ENCODE results near the gene MVK. TPM values are rescaled to one million over a fixed set of nuclear protein-coding genes. Genes with fewer than 3 reads are reported as not detected.

The MVK gene
- polyA plus RNA-seq, 1 of the 3 experiments (the other 2 are of a cell fraction): 7.0 TPM

DNA sequence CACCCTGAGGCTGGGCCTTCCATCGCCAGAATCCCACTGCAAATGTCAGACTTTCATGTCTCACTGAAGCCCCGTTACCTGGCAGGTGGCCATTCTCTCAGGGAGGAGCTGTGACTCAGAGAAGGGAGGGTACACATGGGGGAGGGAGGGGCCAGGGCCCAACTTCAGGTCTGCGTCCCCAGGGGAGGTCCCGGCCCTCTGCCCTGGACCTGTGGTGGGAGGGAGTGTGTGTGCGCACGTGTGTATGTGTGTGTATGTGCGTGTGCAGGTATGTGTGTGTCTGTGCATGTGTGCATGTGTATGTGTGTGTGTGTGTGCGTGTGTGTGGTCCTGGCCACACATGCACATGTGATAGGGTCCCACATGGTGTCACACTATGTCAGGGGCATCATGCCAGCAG lies 50.9 kb downstream of the MVK start:
- Histone ChIP-seq H3K27ac (ENCODE audit: low read depth in 2 of 2, low read length in 1 of 2) (peak overlapping the region in 1 of 2 experiments; percentile 75; a peak in 2 of 4 replicates), H3K9me3 (no peaks in the 10 kb centered on the region), H3K27me3 (ENCODE audit: insufficient read depth) (peaks cover 15% of the 10 kb centered on the region; the same call in 1 of the 2 replicates), H3K4me1 (ENCODE audit: control insufficient read depth in 1 of 2, insufficient read depth in 2 of 2, low read depth in 1 of 2, low read length in 1 of 2) (peaks cover 0 to 61% of the 10 kb centered on the region in 2 experiments; a peak in 3 of 4 replicates), H2AFZ (ENCODE audit: low read depth) (no peak overlapping the region), H3K9me2 (no peaks in the 10 kb centered on the region), H3K9ac (no peak overlapping the region), H3K36me3 (replicated peaks in 1 of 2; ENCODE audit: control insufficient read depth in 1 of 2, insufficient read depth in 2 of 2, low read length in 1 of 2) (no peaks in the 10 kb centered on the region), H3F3A (replicated peaks; ENCODE audit: insufficient read depth) (no peaks in the 10 kb centered on the region), H4K20me1 (ENCODE audit: insufficient read depth) (no peaks in the 10 kb centered on the region), H3K4me2 (no peak overlapping the region), H3K79me2 (ENCODE audit: insufficient read depth) (no peaks in the 10 kb centered on the region), H3K4me3 (ENCODE audit: low read depth in 2 of 2, low read length in 1 of 2) (no peak overlapping the region)
- CTCF ChIA-PET: interaction anchor here (1.4 kb wide), 1 partner anchor 95 kb away, joined by 3 read pairs; no protein-coding TSS in a partner anchor
- no peak for DNase-seq
- WGBS (ENCODE audit: low lambda C conversion rate): 79% methylated on average over 7 of the region's 8 CpGs
- no peak for TF ChIP-seq FOXM1 (IDR thresholded peaks at IDR 0.05; ENCODE audit: low read depth)
- TF ChIP-seq RAD21 (IDR thresholded peaks at IDR 0.05; ENCODE audit: low read length): no peak
- no peak for TF ChIP-seq FOXJ3 (CRISPR knock-in tag; IDR thresholded peaks at IDR 0.05)
- TF ChIP-seq EP300 (IDR thresholded peaks at IDR 0.05; ENCODE audit: borderline replicate concordance in 1 of 2, low read depth in 1 of 2, low read length in 1 of 2): no peak
- no peak for TF ChIP-seq GATA2 (CRISPR knock-in tag; IDR thresholded peaks at IDR 0.05)
- TF ChIP-seq FOSL2 (IDR thresholded peaks at IDR 0.05; ENCODE audit: borderline replicate concordance, low read depth): no peak
- TF ChIP-seq, protein P1, sequence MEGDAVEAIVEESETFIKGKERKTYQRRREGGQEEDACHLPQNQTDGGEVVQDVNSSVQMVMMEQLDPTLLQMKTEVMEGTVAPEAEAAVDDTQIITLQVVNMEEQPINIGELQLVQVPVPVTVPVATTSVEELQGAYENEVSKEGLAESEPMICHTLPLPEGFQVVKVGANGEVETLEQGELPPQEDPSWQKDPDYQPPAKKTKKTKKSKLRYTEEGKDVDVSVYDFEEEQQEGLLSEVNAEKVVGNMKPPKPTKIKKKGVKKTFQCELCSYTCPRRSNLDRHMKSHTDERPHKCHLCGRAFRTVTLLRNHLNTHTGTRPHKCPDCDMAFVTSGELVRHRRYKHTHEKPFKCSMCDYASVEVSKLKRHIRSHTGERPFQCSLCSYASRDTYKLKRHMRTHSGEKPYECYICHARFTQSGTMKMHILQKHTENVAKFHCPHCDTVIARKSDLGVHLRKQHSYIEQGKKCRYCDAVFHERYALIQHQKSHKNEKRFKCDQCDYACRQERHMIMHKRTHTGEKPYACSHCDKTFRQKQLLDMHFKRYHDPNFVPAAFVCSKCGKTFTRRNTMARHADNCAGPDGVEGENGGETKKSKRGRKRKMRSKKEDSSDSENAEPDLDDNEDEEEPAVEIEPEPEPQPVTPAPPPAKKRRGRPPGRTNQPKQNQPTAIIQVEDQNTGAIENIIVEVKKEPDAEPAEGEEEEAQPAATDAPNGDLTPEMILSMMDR (IDR thresholded peaks at IDR 0.05): no peak
- no peak for TF ChIP-seq POLR2AphosphoS5 (IDR thresholded peaks at IDR 0.05; ENCODE audit: low read depth, low read length)
- no peak for TF ChIP-seq YY1 (IDR thresholded peaks at IDR 0.05; ENCODE audit: low read depth)
- TF ChIP-seq SMC3 (IDR thresholded peaks at IDR 0.05; ENCODE audit: low read depth, low read length): no peak
- TF ChIP-seq JUND (IDR thresholded peaks at IDR 0.05): no peak
- TF ChIP-seq, protein P2, sequence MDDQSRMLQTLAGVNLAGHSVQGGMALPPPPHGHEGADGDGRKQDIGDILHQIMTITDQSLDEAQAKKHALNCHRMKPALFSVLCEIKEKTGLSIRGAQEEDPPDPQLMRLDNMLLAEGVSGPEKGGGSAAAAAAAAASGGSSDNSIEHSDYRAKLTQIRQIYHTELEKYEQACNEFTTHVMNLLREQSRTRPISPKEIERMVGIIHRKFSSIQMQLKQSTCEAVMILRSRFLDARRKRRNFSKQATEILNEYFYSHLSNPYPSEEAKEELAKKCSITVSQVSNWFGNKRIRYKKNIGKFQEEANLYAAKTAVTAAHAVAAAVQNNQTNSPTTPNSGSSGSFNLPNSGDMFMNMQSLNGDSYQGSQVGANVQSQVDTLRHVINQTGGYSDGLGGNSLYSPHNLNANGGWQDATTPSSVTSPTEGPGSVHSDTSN (IDR thresholded peaks at IDR 0.05): no peak
- no peak for TF ChIP-seq RCOR1 (IDR thresholded peaks at IDR 0.05; ENCODE audit: low read length)
- TF ChIP-seq, protein P3, sequence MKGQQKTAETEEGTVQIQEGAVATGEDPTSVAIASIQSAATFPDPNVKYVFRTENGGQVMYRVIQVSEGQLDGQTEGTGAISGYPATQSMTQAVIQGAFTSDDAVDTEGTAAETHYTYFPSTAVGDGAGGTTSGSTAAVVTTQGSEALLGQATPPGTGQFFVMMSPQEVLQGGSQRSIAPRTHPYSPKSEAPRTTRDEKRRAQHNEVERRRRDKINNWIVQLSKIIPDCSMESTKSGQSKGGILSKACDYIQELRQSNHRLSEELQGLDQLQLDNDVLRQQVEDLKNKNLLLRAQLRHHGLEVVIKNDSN (IDR thresholded peaks at IDR 0.05; ENCODE audit: borderline replicate concordance, low read depth): no peak
- TF ChIP-seq MXI1 (IDR thresholded peaks at IDR 0.05; ENCODE audit: low read depth, low read length): no peak
- no peak for TF ChIP-seq GABPA (IDR thresholded peaks at IDR 0.05; ENCODE audit: low read depth)
- no peak for TF ChIP-seq TCF12 (IDR thresholded peaks at IDR 0.05)
- TF ChIP-seq, protein P4, sequence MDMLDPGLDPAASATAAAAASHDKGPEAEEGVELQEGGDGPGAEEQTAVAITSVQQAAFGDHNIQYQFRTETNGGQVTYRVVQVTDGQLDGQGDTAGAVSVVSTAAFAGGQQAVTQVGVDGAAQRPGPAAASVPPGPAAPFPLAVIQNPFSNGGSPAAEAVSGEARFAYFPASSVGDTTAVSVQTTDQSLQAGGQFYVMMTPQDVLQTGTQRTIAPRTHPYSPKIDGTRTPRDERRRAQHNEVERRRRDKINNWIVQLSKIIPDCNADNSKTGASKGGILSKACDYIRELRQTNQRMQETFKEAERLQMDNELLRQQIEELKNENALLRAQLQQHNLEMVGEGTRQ (IDR thresholded peaks at IDR 0.05; ENCODE audit: borderline replicate concordance, low read depth, low read length): no peak
- no peak for TF ChIP-seq RXRA (IDR thresholded peaks at IDR 0.05; ENCODE audit: borderline replicate concordance, low read depth)
- TF ChIP-seq SIN3A (IDR thresholded peaks at IDR 0.05; ENCODE audit: borderline replicate concordance, low read depth, low read length): no peak
- POLR2A ChIA-PET: no interaction called here
